Peyer's patch (tissue), 4 donors: ENCODE data around the gene TSPAN18.

Experiments
- CTCF ChIP-seq, 6 experiments: fragments of 450-650 bp in 4 of 6; fragments of 200-600 bp in 2 of 6; sonication (generic) in 1 of 6; IDR thresholded peaks; one replicate each; pipeline ENCODE4 v1.5.1; 2017 to 2019; ENCODE audit warnings: antibody characterized with exemption in 6 of 6, mild to moderate bottlenecking in 3 of 6, moderate library complexity in 1 of 6
- POLR2A ChIP-seq, 2 donors: fragments of 450-650 bp; IDR thresholded peaks; one replicate each; pipeline ENCODE4 v1.5.1; 2017; ENCODE audit warnings: antibody characterized with exemption in 2 of 2, mild to moderate bottlenecking in 2 of 2, moderate library complexity in 2 of 2

- TF ChIP-seq CTCF (IDR thresholded peaks at IDR 0.05), result no peak
- TF ChIP-seq POLR2A (IDR thresholded peaks at IDR 0.05), result no peak
These were observed 201.4 kb downstream of the TSPAN18 start for GRCh38 chr11:44928144-44928543.
